ENCODE results near the gene CNTFR. TPM values are rescaled to one million over a fixed set of nuclear protein-coding genes. Genes with fewer than 3 reads are reported as not detected.

CNTFR gene
- total and polyA plus RNA-seq, 2 of the 8 experiments (the other 6 are each of a cell fraction or from before 2014, with no cell fraction given), result 1.2 to 4.2 TPM

GRCh38 chr9:34582787-34583186 lies 6.7 kb downstream of the CNTFR start (continued):
- TF ChIP-seq CHD7 (IDR thresholded peaks at IDR 0.05; ENCODE audit: insufficient replicate concordance, low read length), result no peak
- no peak for TF ChIP-seq GABPA (IDR thresholded peaks at IDR 0.05; ENCODE audit: borderline replicate concordance, insufficient read depth, low read length)
- TF ChIP-seq CEBPB (IDR thresholded peaks at IDR 0.05; ENCODE audit: low read depth, low read length), result no peak
- no peak for TF ChIP-seq NRF1 (IDR thresholded peaks at IDR 0.05; ENCODE audit: low read depth, low read length)
- TF ChIP-seq RXRA (IDR thresholded peaks at IDR 0.05; ENCODE audit: insufficient read depth, low read depth, low read length), result no peak
- TF ChIP-seq MAFK (IDR thresholded peaks at IDR 0.05; ENCODE audit: low read depth, low read length), result no peak
- TF ChIP-seq KDM1A (IDR thresholded peaks at IDR 0.05; ENCODE audit: borderline replicate concordance, low read length), result no peak
- no peak for TF ChIP-seq ATF3 (IDR thresholded peaks at IDR 0.05; ENCODE audit: insufficient read depth, low read depth, low read length)
- TF ChIP-seq MAX (IDR thresholded peaks at IDR 0.05), result no peak
- TF ChIP-seq ZNF274 (IDR thresholded peaks at IDR 0.05; ENCODE audit: borderline replicate concordance, extremely low read depth, low read length), result no peak
- no peak for TF ChIP-seq CBX5 (IDR thresholded peaks at IDR 0.05; ENCODE audit: low read depth, low read length)
- TF ChIP-seq TAF1 (IDR thresholded peaks at IDR 0.05; ENCODE audit: low read depth, low read length), result no peak

All from H1 (cell line).